K562 (cell line): ENCODE measurements around the gene POLR3GL. TPM values are rescaled to one million over a fixed set of nuclear protein-coding genes. Genes with fewer than 3 reads are reported as not detected.

ENCODE experiments used
- BCL6 ChIP-seq: fragments of 250-450 bp; sonication (Bioruptor Pico); IDR thresholded peaks from 2 replicates; pipeline ENCODE4 v1.4.0; 2020
- BRD4 ChIP-seq: fragments of 200-600 bp; sonication (generic); IDR thresholded peaks from 2 replicates; pipeline ENCODE4 v1.6.1; 2017; ENCODE audit warnings: inconsistent platforms
- DLX4 ChIP-seq: fragments of 250-450 bp; sonication (Bioruptor Pico); IDR thresholded peaks from 2 replicates; pipeline ENCODE4 v1.6.1; 2021; ENCODE audit warnings: mild to moderate bottlenecking
- E2F6 ChIP-seq, 2 experiments: IDR thresholded peaks; 2 replicates each; pipeline ENCODE4 v1.6.1; 2011; ENCODE audit warnings: borderline replicate concordance in 1 of 2, control low read depth in 1 of 2, low read depth in 1 of 2, low read length in 1 of 2, mild to moderate bottlenecking in 1 of 2, mixed read lengths in 1 of 2, moderate library complexity in 1 of 2; ENCODE audit not compliant: insufficient read depth in 1 of 2, insufficient read length in 1 of 2, poor library complexity in 1 of 2, severe bottlenecking in 1 of 2; ENCODE audit errors: extremely low read depth in 1 of 2
- FOXP1 ChIP-seq: sonication (generic); formaldehyde crosslinking; IDR thresholded peaks from 2 replicates; pipeline ENCODE4 v1.8.0; 2022; ENCODE audit warnings: mild to moderate bottlenecking, missing genetic modification reagents
- HES1 ChIP-seq: fragments of 450-650 bp; IDR thresholded peaks from 2 replicates; pipeline ENCODE4 v1.6.1; 2016; ENCODE audit warnings: low read depth, mild to moderate bottlenecking, moderate library complexity
- MBD2 ChIP-seq: sonication (generic); IDR thresholded peaks from 2 replicates; pipeline ENCODE4 v1.6.1; 2016; ENCODE audit warnings: low read depth, borderline replicate concordance
- NR0B1 ChIP-seq: fragments of 450-650 bp; IDR thresholded peaks from one replicate; pipeline ENCODE4 v1.6.1; 2018; ENCODE audit warnings: mild to moderate bottlenecking, moderate library complexity; ENCODE audit not compliant: partially characterized antibody
- PHF20 ChIP-seq: fragments of 450-650 bp; IDR thresholded peaks from 2 replicates; pipeline ENCODE4 v1.6.1; 2018; ENCODE audit not compliant: partially characterized antibody
- PPARD ChIP-seq: fragments of 250-450 bp; sonication (Bioruptor Pico); IDR thresholded peaks from 2 replicates; pipeline ENCODE4 v1.8.0; 2022; ENCODE audit warnings: inconsistent platforms, mild to moderate bottlenecking, moderate library complexity
- SNRNP70 ChIP-seq: fragments of 200-400 bp; formaldehyde crosslinking; optimal IDR thresholded peaks from 2 replicates; pipeline ENCODE3; 2017; ENCODE audit warnings: low read depth, low read length
- TFAP4 ChIP-seq: sonication (generic); formaldehyde crosslinking; IDR thresholded peaks from 2 replicates; pipeline ENCODE4 v1.8.0; 2022; ENCODE audit warnings: missing genetic modification reagents, mild to moderate bottlenecking, moderate library complexity, borderline replicate concordance
- THRB ChIP-seq: fragments of 450-650 bp; formaldehyde crosslinking; conservative IDR thresholded peaks from 2 replicates; pipeline ENCODE4 v1.4.0; 2022; ENCODE audit warnings: mild to moderate bottlenecking, missing genetic modification characterization
- ZNF253 ChIP-seq: fragments of 250-450 bp; sonication (Bioruptor Pico); conservative IDR thresholded peaks from 2 replicates; pipeline ENCODE4 v1.6.1; 2021; ENCODE audit warnings: mild to moderate bottlenecking
- ZNF511 ChIP-seq: sonication (generic); formaldehyde crosslinking; IDR thresholded peaks from 2 replicates; pipeline ENCODE4 v1.8.0; 2022; ENCODE audit warnings: mild to moderate bottlenecking, missing genetic modification reagents
- polyA plus RNA-seq, 8 experiments: library from polyadenylated mRNA; depleted of rRNA in 4 of 8; stranded (reverse) in 5 of 8; unstranded in 3 of 8; fragments of >200 nt; fragmentation: Nextera tagmentation in 2 of 8; fragmentation: Illumina TruSeq in 1 of 8; extraction: Ambion mirVana in 2 of 8; extraction: Trizol in 1 of 8; gene quantifications; 2 replicates each; pipeline versions ENCODE4 v1.2.1 to v1.2.3, GENCODE V29; 2011 to 2014; ENCODE audit warnings: inconsistent platforms in 1 of 8, missing spikeins in 1 of 8
- total RNA-seq, 7 experiments: library from RNA; depleted of rRNA in 6 of 7; stranded (reverse); fragments of >200 nt in 6 of 7; fragmentation: Illumina TruSeq in 2 of 7; extraction: Trizol in 2 of 7; gene quantifications; 2 replicates each; pipeline versions ENCODE4 v1.2.1 to v1.2.3, GENCODE V29; 2011 to 2021; ENCODE audit warnings: low replicate concordance in 1 of 7

Gene POLR3GL
- total and polyA plus RNA-seq, 9 of the 15 experiments (the other 6 are each of a cell fraction or from before 2014, with no cell fraction given) = 14.6 to 48.4 (median 38.2) TPM

GRCh38 chr1:145918992-145919939, 45.2 kb upstream of the POLR3GL start (continued):
- TF ChIP-seq E2F6 (IDR thresholded peaks at IDR 0.05; ENCODE audit: borderline replicate concordance in 1 of 2, extremely low read depth in 1 of 2, insufficient read depth in 1 of 2, insufficient read length in 1 of 2, low read depth in 1 of 2, low read length in 1 of 2, poor library complexity in 1 of 2, severe bottlenecking in 1 of 2) = peak; percentile 44 to 62
- TF ChIP-seq NR0B1 = no peak
- no peak for TF ChIP-seq ZNF511 (CRISPR knock-in tag)
- peak; percentile 22; the same call in 1 of the 2 replicates for TF ChIP-seq TFAP4 (CRISPR knock-in tag)
- TF ChIP-seq THRB = peak; percentile 55; the same call in 1 of the 2 replicates
- no peak for TF ChIP-seq BCL6 (CRISPR knock-in tag)
- no peak for TF ChIP-seq PPARD (CRISPR knock-in tag)
- TF ChIP-seq FOXP1 (CRISPR knock-in tag) = 0 out of 2 replicates have a peak, but pooled peaks have one; percentile 18
- no peak for TF ChIP-seq PHF20
- no peak; the same call in 1 of the 2 replicates for TF ChIP-seq MBD2
- TF ChIP-seq SNRNP70 = no peak
- TF ChIP-seq ZNF253 = no peak
- TF ChIP-seq DLX4 (CRISPR knock-in tag) = no peak
- no peak for TF ChIP-seq BRD4
- 0 out of 2 replicates have a peak, but pooled peaks have one; percentile 7 for TF ChIP-seq HES1
